ENCODE data around the gene GRIN3B. TPM values are rescaled to one million over a fixed set of nuclear protein-coding genes. Genes with fewer than 3 reads are reported as not detected.
A peak's percentile ranks its signal among the peaks of the same experiment; 100 is the strongest.

The GRIN3B gene
- total and polyA plus RNA-seq, 2 of the 8 experiments (the other 6 are each of a cell fraction or from before 2014, with no cell fraction given) = 0.45 to 1.0 TPM

GRCh38 chr19:954272-954671 lies 45.9 kb upstream of the GRIN3B start:
- Histone ChIP-seq H3K23ac (ENCODE audit: insufficient read length) (no peak overlapping the region), H4K20me1 (replicated peaks in 1 of 2; ENCODE audit: control insufficient read depth in 1 of 2, insufficient read depth in 2 of 2, low read length in 2 of 2) (peaks cover 0 to 1% of the 10 kb centered on the region in 2 experiments), H3K4me2 (ENCODE audit: insufficient read depth in 1 of 2, low read depth in 2 of 2, low read length in 2 of 2) (no peak overlapping the region), H3K4me3 (ENCODE audit: extremely low read depth in 1 of 4, insufficient read depth in 2 of 4, low read depth in 3 of 4, low read length in 4 of 4) (no peak overlapping the region), H4K5ac (ENCODE audit: insufficient read length, low read depth, low read length) (peak overlapping the region; percentile 68), H3K23me2 (ENCODE audit: low read depth, low read length) (no peaks in the 10 kb centered on the region; the same call in 1 of the 2 replicates), H3K18ac (ENCODE audit: extremely low read depth, low read length) (no peak overlapping the region; the same call in 1 of the 2 replicates), H2AK5ac (ENCODE audit: low read depth, low read length) (peak overlapping the region; percentile 59; the same call in 1 of the 2 replicates), H3K9me3 (ENCODE audit: insufficient read depth in 2 of 2, low read depth in 1 of 2, low read length in 1 of 2) (no peaks in the 10 kb centered on the region), H2BK15ac (ENCODE audit: low read length) (peak overlapping the region; percentile 53; the same call in 1 of the 2 replicates), H3K27ac (ENCODE audit: low read depth, low read length) (no peak overlapping the region), H3K79me2 (ENCODE audit: control insufficient read depth in 1 of 2, insufficient read depth in 2 of 2, low read length in 2 of 2) (peaks cover 0 to 26% of the 10 kb centered on the region in 2 experiments; a peak in 1 of 4 replicates), H3K56ac (replicated peaks; ENCODE audit: insufficient read length, low read depth, low read length) (no peak overlapping the region), H2BK5ac (ENCODE audit: low read depth, low read length) (peak overlapping the region; percentile 77; the same call in 1 of the 2 replicates), H3K14ac (ENCODE audit: insufficient read length) (no peak overlapping the region), H4K91ac (replicated peaks; ENCODE audit: insufficient read length, low read length) (peak overlapping the region; percentile 66), H3K4ac (replicated peaks; ENCODE audit: insufficient read length, low read depth, low read length) (peak overlapping the region; percentile 7), H3K9ac (replicated peaks in 1 of 4; ENCODE audit: extremely low read depth in 1 of 4, low read depth in 3 of 4, low read length in 3 of 4) (no peak overlapping the region; a peak in 1 of 7 replicates), H2BK12ac (ENCODE audit: low read depth, low read length) (peak overlapping the region; percentile 7; the same call in 1 of the 2 replicates), H4K8ac (ENCODE audit: extremely low read depth, insufficient read depth, low read length) (peak overlapping the region; percentile 54), H2BK120ac (replicated peaks; ENCODE audit: low read depth, low read length) (peak overlapping the region; percentile 28), H3K4me1 (replicated peaks in 1 of 4; ENCODE audit: control insufficient read depth in 3 of 4, insufficient read depth in 4 of 4, low read length in 3 of 4) (peaks cover 5 to 46% (median 23%) of the 10 kb centered on the region in 4 experiments), H3K36me3 (ENCODE audit: control insufficient read depth in 2 of 4, insufficient read depth in 4 of 4, low read length in 3 of 4) (no peaks in the 10 kb centered on the region), H2BK20ac (ENCODE audit: low read length) (no peak overlapping the region), H3K79me1 (ENCODE audit: low read depth, low read length) (peaks cover 11% of the 10 kb centered on the region), H3K27me3 (replicated peaks in 1 of 4; ENCODE audit: control insufficient read depth in 3 of 4, extremely low read depth in 1 of 4, insufficient read depth in 3 of 4, low read length in 3 of 4) (no peaks in the 10 kb centered on the region), H2AFZ (ENCODE audit: low read length) (no peak overlapping the region)
- WGBS, 2 experiments (ENCODE audit: extremely low coverage in 1 of 2, insufficient coverage in 1 of 2, insufficient read length in 1 of 2, insufficient replicate concordance in 2 of 2, low coverage in 1 of 2, low lambda C conversion rate in 2 of 2, missing lambda C conversion rate in 1 of 2) = 87% methylated on average over 14 of the region's 14 CpGs; no CpG with 5 or more reads in 1 of the 2 experiments
- CTCF ChIA-PET (ENCODE audit: partially characterized antibody) = interaction anchor here (1.1 to 3.6 kb wide), 3 partner anchors 17 to 32 kb away, joined by 3 to 16 read pairs (median 9); no protein-coding TSS in a partner anchor
- TF ChIP-seq RXRA (IDR thresholded peaks at IDR 0.05; ENCODE audit: insufficient read depth, low read depth, low read length) (no peak), SIN3A (conservative IDR thresholded peaks at IDR 0.05 in 1 of 2, IDR thresholded peaks at IDR 0.05 in 1 of 2; ENCODE audit: low read depth in 1 of 2, low read length in 2 of 2) (no peak), TCF12 (IDR thresholded peaks at IDR 0.05; ENCODE audit: low read depth, low read length) (no peak), CBX5 (IDR thresholded peaks at IDR 0.05; ENCODE audit: low read depth, low read length) (no peak), EP300 (IDR thresholded peaks at IDR 0.05; ENCODE audit: borderline replicate concordance in 1 of 2, low read depth in 2 of 2, low read length in 2 of 2) (no peak), BCL11A (IDR thresholded peaks at IDR 0.05; ENCODE audit: low read depth in 2 of 2, low read length in 2 of 2) (no peak)
- no peak for FAIRE-seq
- POLR2A ChIA-PET (ENCODE audit: partially characterized antibody) = interaction anchor here (1.1 to 2.1 kb wide), 2 partner anchors 17 to 30 kb away, joined by 3 to 10 read pairs; partner anchors contain the start of gene WDR18
- DNase-seq (ENCODE audit: low read depth in 1 of 2, low spot score in 2 of 2) = no peak

All from H1 (cell line).